Stimulated activated CD4-positive, alpha-beta T cell treated with anti-CD3 and anti-CD28 coated beads, Interleukin-4, amount 100 ng/mL, for 48 hours (primary cell): ENCODE results near the gene LHFPL5.

Experiments used
- DNase-seq, 2 donors: peaks; one replicate each; pipeline ENCODE4 v3.0.0-alpha.2; 2020; ENCODE audit warnings: low read depth in 2 of 2

Gene LHFPL5

GRCh38 chr6:35794536-35795452, 10.4 kb upstream of the LHFPL5 start:
- DNase-seq = no peak

- no peak for DNase-seq
These were observed 9.6 kb upstream of the LHFPL5 start for GRCh38 chr6:35795453-35796071.

- DNase-seq = no peak
These were observed 8.9 kb upstream of the LHFPL5 start for GRCh38 chr6:35796236-35796635.

DNA sequence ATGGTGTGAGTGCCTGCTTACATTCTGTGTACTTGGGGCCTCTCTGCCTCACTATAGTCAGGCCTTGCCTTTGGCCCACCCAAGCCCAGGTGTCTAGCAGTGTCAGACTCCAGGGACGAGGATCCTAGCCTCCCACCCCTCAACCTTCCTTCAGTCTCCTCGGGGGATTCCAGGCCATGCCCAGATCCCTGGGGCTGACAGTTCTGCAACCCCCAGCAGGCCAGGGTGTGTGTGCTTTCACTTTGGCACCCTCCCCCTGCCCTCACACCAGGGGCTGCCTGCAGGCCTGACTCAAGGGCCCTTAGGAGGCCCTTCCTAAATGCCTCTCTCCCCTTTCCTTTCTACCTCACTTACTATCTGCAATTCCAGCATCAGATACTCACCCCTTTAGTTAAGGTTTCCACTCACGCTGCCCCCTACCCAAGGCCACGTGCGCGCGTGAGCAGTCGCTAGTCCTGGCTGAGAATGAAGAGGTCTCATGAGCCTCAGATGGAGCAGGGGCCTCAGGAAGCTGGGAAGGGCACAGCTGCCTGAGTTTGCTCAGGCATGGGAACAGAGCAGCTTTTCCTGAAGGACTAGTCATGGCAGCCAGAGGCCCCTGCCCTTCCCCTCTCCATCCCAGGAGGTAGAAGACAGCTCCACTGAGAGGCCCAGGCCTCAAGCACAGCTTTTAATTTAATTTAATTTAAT, 7.2 kb upstream of the LHFPL5 start:
- DNase-seq = no peak

DNA sequence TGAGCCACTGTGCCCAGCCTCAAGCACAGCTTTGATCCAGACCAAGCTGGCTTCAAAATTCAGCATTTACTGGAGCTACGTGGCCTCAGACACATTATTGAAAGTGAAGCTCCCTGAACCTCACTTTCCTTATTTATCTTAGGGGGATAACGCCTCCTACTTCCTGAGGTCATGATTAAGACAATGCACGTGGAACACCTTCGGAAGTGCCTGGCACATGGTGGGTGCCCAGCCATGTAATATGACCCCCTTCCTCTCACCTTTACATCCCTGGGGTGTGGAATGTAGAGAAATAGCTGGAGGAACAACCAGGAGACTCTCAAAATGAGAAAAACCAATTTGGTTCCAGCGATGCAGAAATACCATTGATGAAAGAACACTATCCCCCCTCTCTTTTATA, 6.4 kb upstream of the LHFPL5 start:
- DNase-seq = no peak

- no peak for DNase-seq
These were observed 4.0 kb upstream of the LHFPL5 start for GRCh38 chr6:35801148-35801547.

GRCh38 chr6:35808688-35809087, 3.5 kb downstream of the LHFPL5 start:
- DNase-seq = no peak

DNA sequence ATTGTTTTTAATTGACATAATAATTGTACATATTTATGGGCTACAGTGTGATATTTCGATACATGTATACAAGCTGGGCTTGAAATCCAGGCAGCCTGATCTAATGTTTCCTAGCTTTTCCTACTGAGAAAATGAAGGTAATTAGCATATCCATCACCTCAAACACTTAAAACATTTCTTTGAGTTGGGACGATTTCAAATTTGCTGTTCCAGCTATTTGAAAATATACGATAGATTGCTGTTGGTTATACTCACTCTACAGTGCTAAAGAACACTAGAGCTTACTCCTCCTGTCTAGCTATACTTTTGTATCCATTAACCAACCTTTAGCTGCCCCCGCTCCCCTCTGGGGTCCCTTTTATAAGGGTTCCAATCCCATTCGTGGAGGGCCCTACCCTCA, 4.7 kb downstream of the LHFPL5 start:
- DNase-seq = no peak

DNA sequence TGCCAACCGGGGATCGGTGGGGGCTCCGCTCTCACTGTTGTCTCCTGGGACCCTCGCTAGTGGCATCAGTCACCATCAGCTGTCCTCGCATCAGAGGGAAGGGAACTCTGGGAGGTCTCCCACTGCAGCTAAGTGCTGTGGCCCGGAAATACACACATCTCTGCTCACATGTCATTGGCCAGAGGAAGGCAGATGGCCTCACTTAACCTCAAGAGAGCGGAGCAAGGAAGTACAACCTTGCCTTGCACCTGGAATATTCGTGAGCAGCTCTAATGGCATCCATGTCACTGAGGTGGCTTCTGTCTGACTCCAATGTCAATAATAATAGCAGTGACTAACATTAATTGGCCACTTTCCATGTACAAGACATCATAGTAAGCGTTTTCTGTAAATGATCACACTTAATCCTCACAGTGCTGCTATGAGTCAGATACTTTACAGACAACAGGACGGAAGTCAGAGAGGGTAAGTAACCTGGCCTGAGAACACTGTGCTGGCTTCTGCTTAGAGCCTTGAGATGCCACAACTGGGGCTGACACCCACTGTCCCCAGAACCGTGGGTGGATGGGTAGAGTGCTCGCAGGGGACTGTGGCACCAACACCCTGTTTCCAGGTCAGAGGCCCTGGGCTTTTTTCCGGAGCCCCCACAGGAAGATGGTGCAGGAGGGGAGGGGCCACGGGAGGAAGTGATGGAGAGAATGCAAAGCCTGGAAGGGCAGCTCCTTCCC, 6.0 kb downstream of the LHFPL5 start:
- no peak for DNase-seq

GRCh38 chr6:35811699-35811995, 6.5 kb downstream of the LHFPL5 start:
- no peak for DNase-seq

- no peak for DNase-seq
These were observed 12.4 kb downstream of the LHFPL5 start for GRCh38 chr6:35817515-35817914.

- DNase-seq = no peak
These were observed 18.4 kb downstream of the LHFPL5 start for GRCh38 chr6:35823601-35824000.

DNA sequence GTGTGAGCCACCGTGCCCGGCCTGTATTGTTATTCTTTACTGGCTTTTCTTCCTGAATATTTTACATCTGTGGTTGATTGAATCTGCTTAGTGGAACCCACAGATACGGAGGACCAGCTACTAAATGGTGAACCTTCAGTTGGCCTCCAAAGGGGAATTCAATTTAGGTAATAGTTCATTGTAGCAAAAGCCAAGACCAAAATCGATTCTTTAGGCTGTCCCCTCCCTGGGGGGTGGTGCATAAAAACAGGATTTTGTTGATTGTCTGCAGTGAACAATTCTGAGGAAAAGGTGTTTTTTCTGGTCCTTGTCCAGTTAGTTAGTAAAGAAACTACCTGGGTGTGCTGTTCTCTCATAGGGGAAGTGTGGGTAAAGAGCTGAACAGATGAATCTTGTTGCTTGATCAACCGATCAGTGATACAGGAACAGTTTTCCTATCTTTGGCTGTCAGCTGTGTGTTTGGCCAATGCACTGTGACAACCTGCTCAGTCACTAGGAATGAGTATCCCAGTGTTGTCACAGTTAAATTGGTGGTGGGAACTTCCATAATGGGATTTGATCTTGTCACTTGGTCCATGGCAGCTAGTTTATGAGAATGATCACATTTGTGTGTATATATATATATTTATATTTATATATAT, 19.5 kb downstream of the LHFPL5 start:
- no peak for DNase-seq

DNA sequence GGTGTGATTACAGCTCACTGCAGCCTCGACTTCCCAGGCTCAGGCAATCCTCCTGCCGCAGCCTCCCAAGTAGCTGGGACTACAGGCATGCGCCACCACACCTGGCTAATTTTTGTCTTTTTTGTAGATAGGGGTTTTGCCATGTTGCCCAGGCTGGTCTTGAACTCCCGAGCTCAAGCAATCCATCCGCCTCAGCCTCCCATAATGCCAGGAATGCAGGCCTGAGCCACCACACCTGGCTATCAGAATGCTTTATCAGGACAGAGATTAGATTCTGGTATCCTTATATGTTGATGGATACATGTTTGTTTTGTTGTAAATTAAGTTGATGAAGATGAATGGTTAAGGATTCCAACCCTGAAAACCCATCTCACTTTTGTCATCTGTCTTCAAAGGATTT, 24.2 kb downstream of the LHFPL5 start:
- no peak for DNase-seq

DNA sequence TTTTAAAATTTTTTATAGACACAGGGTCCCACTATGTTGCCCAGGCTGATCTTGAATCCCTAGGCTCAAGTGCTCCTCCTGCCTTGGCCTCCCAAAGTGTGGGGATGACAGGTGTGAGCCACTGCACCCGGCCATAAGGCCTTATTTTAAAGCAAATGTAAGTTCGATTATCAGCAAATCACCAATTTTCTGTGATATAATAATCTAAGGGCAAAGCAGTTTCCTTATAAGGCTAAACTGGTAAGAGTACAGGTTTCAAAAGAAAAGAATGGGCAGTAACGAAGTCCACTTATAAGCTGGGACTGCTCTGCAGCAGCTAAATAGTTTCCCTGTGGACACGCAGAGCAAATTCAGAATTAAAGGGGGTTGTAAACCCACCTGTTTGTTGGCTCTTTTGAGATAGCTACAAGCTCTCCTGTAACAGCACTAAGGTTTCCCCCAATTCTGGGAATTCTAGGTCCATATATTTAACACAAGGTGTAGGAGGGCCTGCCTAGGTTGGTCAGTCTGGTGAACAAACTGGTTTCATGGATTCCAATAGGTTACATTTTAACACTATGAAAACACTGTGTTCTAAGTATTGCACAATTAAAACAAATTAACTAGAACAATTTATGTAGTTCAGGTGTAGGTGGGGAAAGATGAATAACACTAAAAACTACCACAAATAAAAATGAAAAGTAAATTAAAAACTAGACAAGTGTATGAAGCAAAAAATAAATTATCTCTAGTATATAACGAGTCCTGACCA, 26.3 kb downstream of the LHFPL5 start:
- DNase-seq = no peak

DNA sequence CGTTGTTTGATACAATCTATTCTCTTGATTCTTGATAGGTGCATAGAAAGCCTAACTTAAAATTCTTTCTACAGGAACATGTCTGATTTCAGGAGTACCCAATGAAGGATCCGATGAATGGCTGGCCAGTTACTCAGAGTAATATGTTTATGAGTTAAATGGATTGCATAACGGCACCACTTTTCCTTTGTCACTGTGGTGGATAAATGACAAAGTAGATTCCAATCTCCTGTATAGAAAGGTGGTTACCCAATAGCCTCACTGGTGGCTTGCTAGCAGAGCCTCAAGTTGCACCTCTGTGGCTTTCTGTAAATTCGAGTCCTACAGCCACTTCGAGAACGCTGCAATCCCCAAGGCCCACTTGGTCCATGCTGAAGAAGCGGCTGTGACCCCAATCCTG, 28.4 kb downstream of the LHFPL5 start:
- DNase-seq = no peak

DNA sequence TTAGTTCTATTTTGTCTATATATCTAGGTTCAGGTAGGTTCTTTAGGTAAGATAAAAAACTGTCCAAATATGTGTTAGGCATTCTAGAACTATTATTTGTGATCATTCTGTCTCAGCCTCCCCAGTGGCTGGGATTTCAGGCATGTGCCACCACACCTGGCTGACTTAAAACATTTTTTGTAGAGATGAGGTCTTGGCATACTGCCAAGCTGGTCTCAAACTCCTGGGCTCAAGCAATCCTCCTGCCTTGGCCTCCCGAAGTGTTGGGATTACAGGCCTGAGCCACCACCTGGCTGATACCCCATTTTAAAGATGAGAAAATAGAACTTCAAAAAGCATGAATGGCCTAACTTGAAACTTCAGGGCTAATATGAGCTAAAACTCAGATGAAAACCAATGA, 33.9 kb downstream of the LHFPL5 start:
- no peak for DNase-seq

DNA sequence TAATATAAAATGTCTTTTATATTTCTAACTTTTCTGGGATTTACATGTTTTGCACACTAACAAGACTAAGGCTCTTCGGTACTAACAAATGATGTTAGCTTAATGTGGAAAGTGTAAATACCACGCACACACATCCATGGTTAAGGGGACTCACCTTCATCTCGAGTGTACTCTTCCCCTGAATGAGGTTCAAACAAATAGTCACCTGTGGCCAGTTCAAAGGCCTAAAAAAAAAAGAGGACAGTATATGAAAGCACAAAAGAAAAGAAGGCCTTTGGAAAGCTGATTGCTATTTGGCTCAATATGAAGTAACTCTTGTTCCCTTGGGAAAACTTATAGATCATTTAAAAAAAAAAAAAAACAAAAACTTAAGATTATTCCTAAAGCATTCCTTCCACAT, 37.2 kb downstream of the LHFPL5 start:
- no peak for DNase-seq

- no peak for DNase-seq
These were observed 39.1 kb downstream of the LHFPL5 start for GRCh38 chr6:35844290-35844689.

DNA sequence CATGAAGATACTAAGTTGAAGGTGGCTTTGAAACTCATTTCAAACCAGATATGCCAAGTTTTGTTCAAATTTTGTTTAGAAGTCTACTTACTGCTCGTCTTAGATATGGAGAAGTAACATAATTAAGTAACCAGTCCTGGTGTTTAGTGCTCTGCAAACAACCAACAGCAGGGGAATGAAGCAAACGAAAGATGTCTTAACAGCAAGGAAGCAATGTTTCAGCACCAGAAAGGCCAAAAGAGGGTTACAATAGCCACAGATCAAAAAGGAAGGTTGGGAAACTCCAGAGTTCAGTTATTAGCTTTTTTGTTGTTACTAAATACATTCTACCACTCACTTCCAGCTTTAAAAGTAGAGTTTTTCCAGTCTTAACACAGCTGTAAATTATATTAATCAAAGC, 45.1 kb downstream of the LHFPL5 start:
- no peak for DNase-seq

DNA sequence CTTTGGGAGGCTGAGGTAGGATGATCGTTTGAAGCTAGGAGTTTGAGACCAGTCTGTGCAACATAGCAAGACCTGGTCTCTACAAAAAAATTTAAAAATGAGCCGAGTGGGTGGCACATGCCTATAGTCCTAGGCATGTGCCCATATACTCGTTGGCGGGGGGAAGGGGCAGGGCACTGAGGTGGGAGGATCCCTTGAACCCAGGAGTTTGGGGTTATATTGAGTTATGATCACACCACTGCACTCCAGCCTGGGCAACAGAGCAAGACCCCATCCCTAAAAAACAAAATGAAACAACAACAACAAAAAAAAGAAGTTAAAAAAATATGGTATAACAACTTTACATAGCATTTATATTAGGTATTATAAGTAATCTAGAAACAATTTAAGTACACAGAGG, 47.8 kb downstream of the LHFPL5 start:
- DNase-seq = no peak
